RWPE2 (cell line): ENCODE data around the gene SKIC8.
A peak's percentile ranks its signal among the peaks of the same experiment; 100 is the strongest.

Experiments
- ATAC-seq: fragments of 200-7000 bp; cut with Tn5 transposase; 3 replicates; pipeline ENCODE4 v1.9.1; 2021; ENCODE audit warnings: low read depth
- DNase-seq: peaks from one replicate; pipeline ENCODE4 v3.0.0-alpha.2; 2020; ENCODE audit warnings: low spot score
- H3K27ac ChIP-seq: fragments of 450-650 bp; 2 replicates; pipeline ENCODE4 v1.5.1; 2017; ENCODE audit warnings: mild to moderate bottlenecking; ENCODE audit not compliant: poor library complexity, severe bottlenecking
- H3K27me3 ChIP-seq: fragments of 250-450 bp; sonication (Bioruptor Pico); 2 replicates; pipeline ENCODE4 v1.5.1; 2021; ENCODE audit warnings: mild to moderate bottlenecking, moderate library complexity; ENCODE audit not compliant: insufficient read depth, poor library complexity, severe bottlenecking
- H3K36me3 ChIP-seq: fragments of 250-450 bp; sonication (Bioruptor Pico); 2 replicates; pipeline ENCODE4 v1.5.1; 2020; ENCODE audit warnings: low read depth, mild to moderate bottlenecking, moderate library complexity
- H3K4me1 ChIP-seq: fragments of 250-450 bp; sonication (Bioruptor Pico); 2 replicates; pipeline ENCODE4 v1.5.1; 2021; ENCODE audit warnings: mild to moderate bottlenecking, moderate library complexity; ENCODE audit not compliant: insufficient read depth, poor library complexity, severe bottlenecking
- H3K4me3 ChIP-seq: fragments of 250-450 bp; sonication (Bioruptor Pico); 2 replicates; pipeline ENCODE4 v1.5.1; 2021; ENCODE audit warnings: mild to moderate bottlenecking, moderate library complexity; ENCODE audit not compliant: severe bottlenecking
- H3K9me3 ChIP-seq: fragments of 250-450 bp; sonication (Bioruptor Pico); 2 replicates; pipeline ENCODE4 v1.5.1; 2021; ENCODE audit warnings: mild to moderate bottlenecking, moderate library complexity; ENCODE audit not compliant: severe bottlenecking
- TF ChIP-seq, protein P1 (sequence below): fragments of 450-650 bp; IDR thresholded peaks from one replicate; pipeline ENCODE4 v1.5.1; 2017; ENCODE audit warnings: mild to moderate bottlenecking, moderate library complexity; ENCODE audit not compliant: poor library complexity, severe bottlenecking

The SKIC8 gene

GRCh38 chr15:78233496-78233895 is 65.9 kb downstream of the SKIC8 start:
- Histone ChIP-seq H3K36me3 (no peaks in the 10 kb centered on the region), H3K27me3 (no peaks in the 10 kb centered on the region), H3K4me3 (no peak overlapping the region), H3K27ac (no peak overlapping the region), H3K4me1 (no peaks in the 10 kb centered on the region), H3K9me3 (no peaks in the 10 kb centered on the region)
- peak; percentile 73 for DNase-seq
- no peak for ATAC-seq
- TF ChIP-seq, protein P1, sequence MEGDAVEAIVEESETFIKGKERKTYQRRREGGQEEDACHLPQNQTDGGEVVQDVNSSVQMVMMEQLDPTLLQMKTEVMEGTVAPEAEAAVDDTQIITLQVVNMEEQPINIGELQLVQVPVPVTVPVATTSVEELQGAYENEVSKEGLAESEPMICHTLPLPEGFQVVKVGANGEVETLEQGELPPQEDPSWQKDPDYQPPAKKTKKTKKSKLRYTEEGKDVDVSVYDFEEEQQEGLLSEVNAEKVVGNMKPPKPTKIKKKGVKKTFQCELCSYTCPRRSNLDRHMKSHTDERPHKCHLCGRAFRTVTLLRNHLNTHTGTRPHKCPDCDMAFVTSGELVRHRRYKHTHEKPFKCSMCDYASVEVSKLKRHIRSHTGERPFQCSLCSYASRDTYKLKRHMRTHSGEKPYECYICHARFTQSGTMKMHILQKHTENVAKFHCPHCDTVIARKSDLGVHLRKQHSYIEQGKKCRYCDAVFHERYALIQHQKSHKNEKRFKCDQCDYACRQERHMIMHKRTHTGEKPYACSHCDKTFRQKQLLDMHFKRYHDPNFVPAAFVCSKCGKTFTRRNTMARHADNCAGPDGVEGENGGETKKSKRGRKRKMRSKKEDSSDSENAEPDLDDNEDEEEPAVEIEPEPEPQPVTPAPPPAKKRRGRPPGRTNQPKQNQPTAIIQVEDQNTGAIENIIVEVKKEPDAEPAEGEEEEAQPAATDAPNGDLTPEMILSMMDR = no peak
